GM23338 (cell line): ENCODE data around the gene LTBP2. TPM values are rescaled to one million over a fixed set of nuclear protein-coding genes. Genes with fewer than 3 reads are reported as not detected.

ENCODE experiments used
- ATAC-seq: fragments of 200-7000 bp; cut with Tn5 transposase; 3 replicates; pipeline ENCODE4 v1.9.1; 2020
- DNase-seq: peaks from one replicate; pipeline ENCODE4 v3.0.0-alpha.2; 2015; ENCODE audit warnings: low spot score
- H2AFZ ChIP-seq: fragments of 200-600 bp; sonication (generic); 2 replicates; pipeline ENCODE4 v1.8.0; 2016; ENCODE audit warnings: antibody characterized with exemption, mild to moderate bottlenecking, moderate library complexity
- H3F3A ChIP-seq: fragments of 200-600 bp; sonication (generic); replicated peaks from 2 replicates; pipeline ENCODE4 v1.8.0; 2017; ENCODE audit warnings: antibody characterized with exemption, mixed run types, low read depth
- H3K27ac ChIP-seq: fragments of 200-600 bp; sonication (generic); 2 replicates; pipeline ENCODE4 v1.6.1; 2016; ENCODE audit warnings: low read depth
- H3K27me3 ChIP-seq: fragments of 200-600 bp; sonication (generic); 2 replicates; pipeline ENCODE4 v1.8.0; 2016; ENCODE audit warnings: mild to moderate bottlenecking, mixed run types, moderate library complexity; ENCODE audit not compliant: insufficient read depth
- H3K36me3 ChIP-seq: fragments of 200-600 bp; sonication (generic); 2 replicates; pipeline ENCODE4 v1.8.0; 2016; ENCODE audit warnings: mild to moderate bottlenecking; ENCODE audit not compliant: insufficient read depth
- H3K4me1 ChIP-seq: fragments of 200-600 bp; sonication (generic); 2 replicates; pipeline ENCODE4 v1.8.0; 2016; ENCODE audit warnings: mild to moderate bottlenecking, moderate library complexity; ENCODE audit not compliant: insufficient read depth
- H3K4me2 ChIP-seq: fragments of 200-600 bp; sonication (generic); 2 replicates; pipeline ENCODE4 v1.7.1; 2017; ENCODE audit warnings: mixed run types
- H3K4me3 ChIP-seq: fragments of 200-600 bp; sonication (generic); 2 replicates; pipeline ENCODE4 v1.6.1; 2016; ENCODE audit warnings: mixed run types
- H3K79me2 ChIP-seq: fragments of 200-600 bp; sonication (generic); replicated peaks from 2 replicates; pipeline ENCODE4 v1.8.0; 2017; ENCODE audit warnings: mild to moderate bottlenecking; ENCODE audit not compliant: insufficient read depth
- H3K9me2 ChIP-seq: fragments of 200-600 bp; sonication (generic); 2 replicates; pipeline ENCODE4 v1.8.0; 2017; ENCODE audit not compliant: insufficient read depth
- H4K20me1 ChIP-seq: fragments of 200-600 bp; sonication (generic); replicated peaks from 2 replicates; pipeline ENCODE4 v1.8.0; 2017; ENCODE audit warnings: mild to moderate bottlenecking; ENCODE audit not compliant: insufficient read depth
- H3K27ac Mint-ChIP-seq: 2 replicates; pipeline ENCODE4 v1.8.0; 2020; ENCODE audit warnings: inconsistent platforms, mild to moderate bottlenecking, moderate library complexity, mixed read lengths
- H3K27me3 Mint-ChIP-seq: 3 replicates; pipeline ENCODE4 v1.8.0; 2022; ENCODE audit warnings: low read depth, mild to moderate bottlenecking, moderate library complexity, mixed read lengths, inconsistent platforms; ENCODE audit not compliant: insufficient read depth, poor library complexity
- H3K36me3 Mint-ChIP-seq: 3 replicates; pipeline ENCODE4 v1.8.0; 2021; ENCODE audit warnings: low read depth, mild to moderate bottlenecking, inconsistent platforms, moderate library complexity, mixed read lengths
- H3K4me1 Mint-ChIP-seq: 3 replicates; pipeline ENCODE4 v1.8.0; 2020; ENCODE audit warnings: mild to moderate bottlenecking, inconsistent platforms, mixed read lengths
- H3K4me3 Mint-ChIP-seq: 3 replicates; pipeline ENCODE4 v1.8.0; 2021; ENCODE audit warnings: moderate library complexity, mild to moderate bottlenecking, inconsistent platforms, mixed read lengths
- H3K9me3 Mint-ChIP-seq: 3 replicates; pipeline ENCODE4 v1.8.0; 2020; ENCODE audit warnings: moderate library complexity, mild to moderate bottlenecking, inconsistent platforms, mixed read lengths
- EZH2phosphoT487 ChIP-seq: fragments of 200-600 bp; sonication (generic); IDR thresholded peaks from one replicate; pipeline ENCODE4 v1.8.1; 2018; ENCODE audit warnings: antibody characterized with exemption; ENCODE audit not compliant: unreplicated experiment
- JUNB ChIP-seq: IDR thresholded peaks from one replicate; pipeline ENCODE4 v1.6.1; 2016; ENCODE audit warnings: antibody characterized with exemption; ENCODE audit not compliant: unreplicated experiment
- POLR2AphosphoS5 ChIP-seq: IDR thresholded peaks from 2 replicates; pipeline ENCODE4 v1.6.1; 2016; ENCODE audit warnings: antibody characterized with exemption, low read depth
- ZNF114 ChIP-seq: fragments of 250-450 bp; sonication (Bioruptor Pico); IDR thresholded peaks from 2 replicates; pipeline ENCODE4 v1.5.0; 2020; ENCODE audit warnings: mild to moderate bottlenecking, moderate library complexity
- polyA plus RNA-seq: library from polyadenylated mRNA; unstranded; fragments of >200 nt; fragmentation: Nextera tagmentation; extraction: Ambion mirVana; gene quantifications from 2 replicates; pipeline ENCODE4 v1.2.1, GENCODE V29; 2016
- total RNA-seq: library from RNA; depleted of rRNA; stranded (reverse); fragments of >200 nt; shearing (Covaris generic); gene quantifications from 2 replicates; pipeline ENCODE4 v1.2.3, GENCODE V29; 2014
- TF ChIP-seq, protein P1 (sequence below): fragments of 250-450 bp; sonication (Bioruptor Pico); IDR thresholded peaks from 2 replicates; pipeline ENCODE4 v1.5.0; 2020; ENCODE audit warnings: mild to moderate bottlenecking, moderate library complexity

The LTBP2 gene
- total and polyA plus RNA-seq, 2 experiments from 2014 or later: 0.27 to 0.49 TPM

DNA sequence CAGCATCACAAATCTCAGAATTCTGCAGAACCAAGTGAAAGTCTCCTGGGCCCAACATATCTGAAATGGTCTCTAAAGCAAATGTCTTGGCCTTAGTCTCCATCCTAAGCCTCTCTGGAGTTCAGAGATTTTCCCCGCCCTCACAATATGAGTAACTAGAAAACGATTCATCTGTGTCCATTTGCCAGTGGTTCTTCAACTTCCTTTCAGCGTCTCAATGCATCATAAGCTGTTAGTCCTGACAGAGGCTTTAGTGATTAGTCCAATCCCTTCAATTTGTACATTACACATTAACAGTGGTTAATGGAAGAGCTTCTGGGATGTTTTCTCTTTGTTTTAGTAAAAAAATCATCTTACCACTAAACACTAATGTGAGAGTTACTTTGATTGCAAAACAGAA lies 136.4 kb downstream of the LTBP2 start (continued):
- TF ChIP-seq, protein P1, sequence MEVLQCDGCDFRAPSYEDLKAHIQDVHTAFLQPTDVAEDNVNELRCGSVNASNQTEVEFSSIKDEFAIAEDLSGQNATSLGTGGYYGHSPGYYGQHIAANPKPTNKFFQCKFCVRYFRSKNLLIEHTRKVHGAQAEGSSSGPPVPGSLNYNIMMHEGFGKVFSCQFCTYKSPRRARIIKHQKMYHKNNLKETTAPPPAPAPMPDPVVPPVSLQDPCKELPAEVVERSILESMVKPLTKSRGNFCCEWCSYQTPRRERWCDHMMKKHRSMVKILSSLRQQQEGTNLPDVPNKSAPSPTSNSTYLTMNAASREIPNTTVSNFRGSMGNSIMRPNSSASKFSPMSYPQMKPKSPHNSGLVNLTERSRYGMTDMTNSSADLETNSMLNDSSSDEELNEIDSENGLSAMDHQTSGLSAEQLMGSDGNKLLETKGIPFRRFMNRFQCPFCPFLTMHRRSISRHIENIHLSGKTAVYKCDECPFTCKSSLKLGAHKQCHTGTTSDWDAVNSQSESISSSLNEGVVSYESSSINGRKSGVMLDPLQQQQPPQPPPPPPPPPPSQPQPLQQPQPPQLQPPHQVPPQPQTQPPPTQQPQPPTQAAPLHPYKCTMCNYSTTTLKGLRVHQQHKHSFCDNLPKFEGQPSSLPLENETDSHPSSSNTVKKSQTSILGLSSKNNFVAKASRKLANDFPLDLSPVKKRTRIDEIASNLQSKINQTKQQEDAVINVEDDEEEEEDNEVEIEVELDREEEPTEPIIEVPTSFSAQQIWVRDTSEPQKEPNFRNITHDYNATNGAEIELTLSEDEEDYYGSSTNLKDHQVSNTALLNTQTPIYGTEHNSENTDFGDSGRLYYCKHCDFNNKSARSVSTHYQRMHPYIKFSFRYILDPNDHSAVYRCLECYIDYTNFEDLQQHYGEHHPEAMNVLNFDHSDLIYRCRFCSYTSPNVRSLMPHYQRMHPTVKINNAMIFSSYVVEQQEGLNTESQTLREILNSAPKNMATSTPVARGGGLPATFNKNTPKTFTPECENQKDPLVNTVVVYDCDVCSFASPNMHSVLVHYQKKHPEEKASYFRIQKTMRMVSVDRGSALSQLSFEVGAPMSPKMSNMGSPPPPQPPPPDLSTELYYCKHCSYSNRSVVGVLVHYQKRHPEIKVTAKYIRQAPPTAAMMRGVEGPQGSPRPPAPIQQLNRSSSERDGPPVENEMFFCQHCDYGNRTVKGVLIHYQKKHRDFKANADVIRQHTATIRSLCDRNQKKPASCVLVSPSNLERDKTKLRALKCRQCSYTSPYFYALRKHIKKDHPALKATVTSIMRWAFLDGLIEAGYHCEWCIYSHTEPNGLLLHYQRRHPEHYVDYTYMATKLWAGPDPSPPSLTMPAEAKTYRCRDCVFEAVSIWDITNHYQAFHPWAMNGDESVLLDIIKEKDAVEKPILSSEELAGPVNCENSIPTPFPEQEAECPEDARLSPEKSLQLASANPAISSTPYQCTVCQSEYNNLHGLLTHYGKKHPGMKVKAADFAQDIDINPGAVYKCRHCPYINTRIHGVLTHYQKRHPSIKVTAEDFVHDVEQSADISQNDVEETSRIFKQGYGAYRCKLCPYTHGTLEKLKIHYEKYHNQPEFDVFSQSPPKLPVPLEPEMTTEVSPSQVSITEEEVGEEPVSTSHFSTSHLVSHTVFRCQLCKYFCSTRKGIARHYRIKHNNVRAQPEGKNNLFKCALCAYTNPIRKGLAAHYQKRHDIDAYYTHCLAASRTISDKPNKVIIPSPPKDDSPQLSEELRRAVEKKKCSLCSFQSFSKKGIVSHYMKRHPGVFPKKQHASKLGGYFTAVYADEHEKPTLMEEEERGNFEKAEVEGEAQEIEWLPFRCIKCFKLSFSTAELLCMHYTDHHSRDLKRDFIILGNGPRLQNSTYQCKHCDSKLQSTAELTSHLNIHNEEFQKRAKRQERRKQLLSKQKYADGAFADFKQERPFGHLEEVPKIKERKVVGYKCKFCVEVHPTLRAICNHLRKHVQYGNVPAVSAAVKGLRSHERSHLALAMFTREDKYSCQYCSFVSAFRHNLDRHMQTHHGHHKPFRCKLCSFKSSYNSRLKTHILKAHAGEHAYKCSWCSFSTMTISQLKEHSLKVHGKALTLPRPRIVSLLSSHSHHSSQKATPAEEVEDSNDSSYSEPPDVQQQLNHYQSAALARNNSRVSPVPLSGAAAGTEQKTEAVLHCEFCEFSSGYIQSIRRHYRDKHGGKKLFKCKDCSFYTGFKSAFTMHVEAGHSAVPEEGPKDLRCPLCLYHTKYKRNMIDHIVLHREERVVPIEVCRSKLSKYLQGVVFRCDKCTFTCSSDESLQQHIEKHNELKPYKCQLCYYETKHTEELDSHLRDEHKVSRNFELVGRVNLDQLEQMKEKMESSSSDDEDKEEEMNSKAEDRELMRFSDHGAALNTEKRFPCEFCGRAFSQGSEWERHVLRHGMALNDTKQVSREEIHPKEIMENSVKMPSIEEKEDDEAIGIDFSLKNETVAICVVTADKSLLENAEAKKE: no peak
- TF ChIP-seq JUNB: no peak
- no peak for TF ChIP-seq EZH2phosphoT487

DNA sequence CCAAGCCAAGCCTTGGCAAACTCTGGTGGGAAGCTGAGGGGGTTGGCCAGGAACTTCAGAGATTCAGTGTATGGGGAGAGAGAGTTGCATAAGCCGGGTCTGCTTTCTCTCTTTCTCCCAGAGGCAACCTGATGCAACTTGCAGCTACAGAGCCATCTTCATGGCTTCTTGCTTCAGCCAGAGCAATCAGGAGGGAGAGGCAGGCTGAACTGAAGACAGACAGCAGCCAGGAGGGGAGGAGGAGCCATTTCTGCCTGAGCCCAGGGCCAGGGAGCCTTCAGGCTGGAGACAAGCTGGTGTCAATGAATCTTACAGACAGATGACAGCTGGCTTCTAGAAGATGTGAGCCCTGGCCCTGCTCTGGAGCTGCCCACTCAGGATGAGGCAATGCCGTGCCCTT lies 137.7 kb downstream of the LTBP2 start:
- Histone ChIP-seq H3K4me2 (no peak overlapping the region), H3K4me3 (no peak overlapping the region), H3K79me2 (no peaks in the 10 kb centered on the region), H3K36me3 (peaks cover 6% of the 10 kb centered on the region; the same call in 1 of the 2 replicates), H3K4me1 (no peaks in the 10 kb centered on the region), H3K27me3 (no peaks in the 10 kb centered on the region), H3F3A (peaks cover 3% of the 10 kb centered on the region; the same call in 1 of the 2 replicates), H3K27ac (0 out of 2 replicates have a peak overlapping the region, but pooled peaks have one; percentile 19), H2AFZ (no peak overlapping the region), H4K20me1 (0 out of 2 replicates have a peak, but pooled peaks cover under 1% of the 10 kb centered on the region), H3K9me2 (no peaks in the 10 kb centered on the region)
- ATAC-seq (no peak), DNase-seq (no peak)
- H3K27me3 Mint-ChIP-seq: peaks cover 5% of the 10 kb centered on the region
- H3K27ac Mint-ChIP-seq: no peak overlapping the region
- H3K36me3 Mint-ChIP-seq: peaks cover 10% of the 10 kb centered on the region; the same call in 2 of the 3 replicates
- no peaks in the 10 kb centered on the region for H3K9me3 Mint-ChIP-seq
- peaks cover 23% of the 10 kb centered on the region for H3K4me1 Mint-ChIP-seq
- TF ChIP-seq ZNF114 (CRISPR knock-in tag) (no peak), POLR2AphosphoS5 (no peak), EZH2phosphoT487 (no peak), JUNB (no peak)
- no peak overlapping the region for H3K4me3 Mint-ChIP-seq
